GM18873 (cell line): ENCODE data around the gene LRRC28.

Experiments
- ATAC-seq: cut with Tn5 transposase; IDR thresholded peaks from one replicate; pipeline ENCODE4 v1.9.1; 2021; ENCODE audit warnings: mild to moderate bottlenecking, moderate library complexity, moderate number of reproducible peaks; ENCODE audit not compliant: unreplicated experiment, low FRiP score

Gene LRRC28

GRCh38 chr15:99248000-99248715, 3.1 kb upstream of the LRRC28 start:
- ATAC-seq = no peak

GRCh38 chr15:99249270-99249841, 1.9 kb upstream of the LRRC28 start, which contains the start of gene TTC23:
TSS of gene TTC23 (minus strand) at chr15:99249581. CDS start at chr15:99228712, 20,869 bp downstream.
- no peak for ATAC-seq

GRCh38 chr15:99250001-99250400, 1.3 kb upstream of the LRRC28 start:
- no peak for ATAC-seq

- no peak for ATAC-seq
These were observed 806 bp upstream of the LRRC28 start for GRCh38 chr15:99250494-99250856.

GRCh38 chr15:99252326-99252725, 1.0 kb downstream of the LRRC28 start:
- no peak for ATAC-seq

- ATAC-seq = no peak
These were observed 2.3 kb downstream of the LRRC28 start for GRCh38 chr15:99253381-99254090.

- ATAC-seq = no peak
These were observed 5.9 kb downstream of the LRRC28 start for GRCh38 chr15:99257107-99257750.

GRCh38 chr15:99264125-99264524, 12.8 kb downstream of the LRRC28 start:
- no peak for ATAC-seq

- ATAC-seq = no peak
These were observed 14.3 kb downstream of the LRRC28 start for GRCh38 chr15:99265541-99266070.

- ATAC-seq = no peak
These were observed 16.7 kb downstream of the LRRC28 start for GRCh38 chr15:99267957-99268356.

- ATAC-seq = no peak
These were observed 17.1 kb downstream of the LRRC28 start for GRCh38 chr15:99268431-99268830.

- no peak for ATAC-seq
These were observed 22.5 kb downstream of the LRRC28 start for GRCh38 chr15:99273801-99274200.

- ATAC-seq = no peak
These were observed 23.8 kb downstream of the LRRC28 start for GRCh38 chr15:99275061-99275460.

- ATAC-seq = no peak
These were observed 24.3 kb downstream of the LRRC28 start for GRCh38 chr15:99275525-99276128.

- ATAC-seq = no peak
These were observed 28.0 kb downstream of the LRRC28 start for GRCh38 chr15:99279290-99279689.

GRCh38 chr15:99279827-99280226, 28.5 kb downstream of the LRRC28 start:
- no peak for ATAC-seq

- no peak for ATAC-seq
These were observed 30.8 kb downstream of the LRRC28 start for GRCh38 chr15:99282121-99282520.

- ATAC-seq = no peak
These were observed 31.3 kb downstream of the LRRC28 start for GRCh38 chr15:99282586-99282985.

- ATAC-seq = no peak
These were observed 32.4 kb downstream of the LRRC28 start for GRCh38 chr15:99283717-99284116.

- no peak for ATAC-seq
These were observed 40.4 kb downstream of the LRRC28 start for GRCh38 chr15:99291643-99292042.
